ENCODE data around the gene PXDN.
"Not testable (repeated sequence)": the region's sequence is repeated elsewhere in the genome, so short reads cannot be mapped to it uniquely, and the experiment has no call there.

PXDN gene

GRCh38 chr2:1775511-1776035 is 31.3 kb upstream of the PXDN start:
- no peak for DNase-seq

GRCh38 chr2:1774929-1775328 is 30.6 kb upstream of the PXDN start:
- DNase-seq: no peak

GRCh38 chr2:1773883-1774282 is 29.6 kb upstream of the PXDN start:
- no peak for DNase-seq

DNA sequence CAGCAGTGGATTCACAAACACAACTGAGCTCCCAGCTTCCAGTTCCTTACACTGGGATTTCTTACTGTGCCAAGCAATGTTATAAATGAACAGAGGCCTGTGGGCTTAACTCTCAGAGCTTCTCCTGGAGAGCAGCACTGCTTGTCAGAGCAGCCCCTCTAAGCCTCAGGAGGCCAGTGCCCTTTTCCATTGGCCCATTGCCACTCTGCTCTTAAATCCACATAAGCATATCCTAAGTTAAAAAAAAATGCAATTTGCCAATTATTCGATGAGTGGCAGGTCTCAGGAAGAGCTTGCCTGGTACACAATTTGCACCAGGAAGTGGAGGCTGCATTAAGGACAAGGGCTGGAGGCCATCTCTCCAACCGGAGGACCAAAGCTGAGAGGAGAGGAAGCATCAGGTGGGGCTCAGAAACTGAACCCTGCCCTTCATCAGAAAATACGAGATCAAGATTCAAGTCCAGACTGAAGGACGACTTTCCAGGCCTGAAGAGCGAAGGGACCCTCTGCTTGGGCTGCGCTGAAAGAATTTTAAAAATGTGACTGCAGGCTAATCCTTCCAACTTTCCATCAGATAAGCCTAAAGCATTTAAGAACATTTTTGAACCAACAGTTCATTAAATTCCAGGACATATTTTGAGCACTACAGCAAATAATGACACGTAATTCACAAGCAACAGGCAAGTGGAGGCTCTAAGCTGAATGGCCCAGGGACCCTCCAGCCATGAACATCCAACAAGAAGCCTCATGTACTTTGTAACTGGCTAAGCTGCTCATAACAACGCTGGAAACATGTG is 28.4 kb upstream of the PXDN start:
- DNase-seq: no peak

- no peak for DNase-seq
Observed at GRCh38 chr2:1771626-1772280, 27.4 kb upstream of the PXDN start.

DNA sequence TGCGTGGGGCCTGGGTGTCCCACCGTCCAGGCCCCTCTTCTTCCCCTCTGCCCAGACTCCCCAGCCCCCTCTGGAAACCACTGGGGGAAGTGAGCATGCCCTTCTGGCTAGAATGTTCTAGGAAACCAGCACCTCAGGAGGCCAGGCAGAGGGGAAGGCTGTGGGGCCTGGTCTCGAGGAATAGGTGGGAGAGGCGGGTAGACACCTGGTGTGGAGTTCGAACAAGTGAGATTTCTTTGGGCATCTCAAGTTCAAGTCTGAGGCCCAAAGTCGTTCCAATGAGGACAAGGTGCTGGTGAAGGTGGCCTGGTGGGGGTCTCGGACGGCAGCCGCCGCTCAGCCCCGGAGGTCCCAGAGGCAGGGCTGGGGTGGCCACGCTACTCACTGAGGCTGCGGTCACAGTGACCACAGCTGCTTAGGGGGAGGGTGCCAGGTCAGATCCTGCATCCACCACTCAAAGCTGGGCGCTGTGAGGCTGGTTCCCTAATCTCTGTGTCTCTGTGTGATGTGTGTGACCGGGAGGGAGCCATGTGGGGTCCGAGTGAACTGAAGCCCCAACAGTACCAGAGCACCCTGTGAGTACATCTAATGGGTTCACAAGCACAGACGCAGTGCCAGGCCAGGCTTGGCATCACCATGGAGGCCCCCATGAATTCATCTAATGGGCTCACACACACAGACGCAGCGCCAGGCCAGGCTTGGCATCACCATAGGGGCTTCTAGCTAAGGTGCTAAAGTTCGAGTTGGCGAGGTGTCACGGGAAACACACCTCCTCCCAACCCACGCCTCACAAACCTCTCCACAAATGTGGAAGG is 26.5 kb upstream of the PXDN start:
- DNase-seq: no peak

DNA sequence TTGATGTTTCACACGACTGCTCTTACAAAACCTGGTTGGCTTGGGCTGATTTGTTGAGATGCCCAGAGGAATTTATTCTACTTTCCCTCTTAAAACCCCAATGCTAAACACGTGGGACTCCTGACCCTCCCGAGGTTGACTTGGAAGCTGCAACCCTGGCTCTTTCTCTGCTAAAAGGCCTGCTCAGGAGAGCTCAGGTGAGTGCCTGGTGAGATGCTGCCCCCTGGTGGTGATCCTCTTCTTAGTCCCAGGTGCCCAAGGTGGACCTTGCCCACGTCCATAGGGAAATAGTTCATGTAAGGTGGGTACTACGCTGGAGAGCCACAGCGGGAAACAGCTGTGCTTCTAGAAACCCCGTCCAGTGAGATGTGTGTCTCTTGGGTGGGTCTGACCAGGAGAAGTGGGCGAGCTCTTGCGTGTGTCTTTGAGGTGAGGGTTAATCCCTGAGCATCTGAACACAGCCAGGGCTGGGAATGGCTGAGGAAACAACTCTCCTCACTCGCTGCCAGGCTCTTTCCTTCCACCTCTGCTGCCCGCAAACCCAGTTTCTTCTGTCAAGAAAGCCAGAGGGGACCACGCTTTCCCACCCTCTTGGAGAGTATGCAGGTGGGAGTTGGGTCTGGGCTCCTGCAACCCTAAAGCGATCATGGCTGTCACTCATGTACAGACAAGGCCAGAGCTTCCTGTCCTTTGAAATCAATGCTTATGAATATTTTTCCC is 25.5 kb upstream of the PXDN start:
- peak; percentile 63 for DNase-seq

DNA sequence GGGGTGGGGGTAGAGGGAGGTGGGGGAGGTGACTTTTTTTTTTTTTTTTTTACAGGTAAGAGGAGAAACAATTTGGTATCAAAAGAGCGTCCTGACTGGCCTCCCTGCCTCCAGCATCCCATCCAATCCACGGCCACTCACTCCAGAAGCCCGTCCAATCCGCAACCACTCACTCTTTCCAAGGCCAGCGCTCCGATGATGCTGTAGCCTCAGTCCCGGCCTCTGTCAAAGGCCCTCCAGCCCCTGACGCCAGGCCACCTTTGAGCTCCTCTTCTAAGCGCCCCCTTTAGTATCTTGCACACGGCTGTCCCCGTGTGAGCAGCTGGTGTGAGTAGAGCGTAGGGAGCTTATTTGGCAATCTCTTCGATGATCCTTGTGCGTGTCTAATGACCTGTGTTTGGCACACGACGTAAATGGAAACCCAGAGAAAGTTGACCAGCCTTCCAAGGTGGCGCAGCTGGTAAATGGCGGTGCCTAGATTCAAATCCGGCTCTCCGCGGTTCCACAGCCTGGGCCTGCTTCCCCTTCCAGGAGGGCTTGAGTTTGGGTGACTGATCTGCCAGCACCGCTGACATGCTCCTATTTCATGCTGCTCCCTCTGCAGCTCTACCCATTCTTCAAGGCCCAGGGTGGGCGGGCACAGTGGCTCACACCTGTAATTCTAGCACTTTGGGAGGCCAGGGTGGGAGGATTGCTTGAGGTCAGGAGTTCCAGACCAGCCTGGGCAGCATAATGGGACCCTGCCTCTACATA is 23.8 kb upstream of the PXDN start:
- no peak for DNase-seq

DNA sequence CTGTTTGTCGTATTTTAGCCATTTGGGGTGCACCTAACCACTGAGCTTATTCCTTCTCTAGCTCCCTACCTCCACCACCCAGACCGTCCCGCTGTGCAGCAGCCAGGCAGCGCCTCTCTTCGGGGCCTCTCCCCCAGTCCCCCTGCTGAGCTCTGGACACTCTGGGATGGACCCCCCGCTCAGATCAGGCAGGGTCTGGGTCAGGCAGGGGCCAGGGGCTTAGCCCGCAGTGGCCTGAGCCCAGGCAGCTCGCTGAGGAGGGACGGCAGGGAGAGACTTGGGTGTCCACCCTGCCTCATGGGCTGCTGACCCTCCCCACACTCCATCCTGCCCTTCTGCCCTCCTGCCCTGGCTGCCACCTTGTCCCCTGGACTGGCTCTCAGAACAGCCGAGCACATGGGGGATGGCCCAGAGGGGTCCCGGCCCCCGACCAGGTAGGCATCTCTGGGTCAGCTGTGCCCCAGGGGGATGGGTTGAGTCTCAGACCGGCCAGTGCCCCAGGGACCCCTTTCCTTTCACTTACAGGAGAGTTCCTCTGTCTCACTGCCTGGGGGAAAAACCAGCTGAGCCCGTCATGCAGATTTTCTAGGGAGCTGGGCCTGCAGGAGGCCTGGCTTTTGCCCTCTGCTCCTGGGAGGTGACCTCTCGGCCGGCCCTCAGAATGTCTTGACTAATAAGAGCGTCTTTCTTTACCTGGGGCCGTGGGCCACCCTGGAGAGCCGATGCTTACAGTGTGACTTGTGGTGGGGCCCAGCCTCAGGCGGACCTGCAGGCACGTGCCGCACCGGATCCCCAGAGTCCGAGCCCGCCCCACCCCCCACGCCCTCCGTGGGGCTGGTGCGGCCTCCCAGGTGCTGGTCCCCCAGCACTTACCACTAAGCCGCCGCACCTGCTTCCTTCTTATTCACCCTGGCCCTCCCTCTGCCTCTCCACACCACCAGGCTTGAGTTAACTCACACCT is 22.8 kb upstream of the PXDN start:
- no peak for DNase-seq

- DNase-seq: no peak
Observed at GRCh38 chr2:1766425-1766824, 22.1 kb upstream of the PXDN start.

GRCh38 chr2:1765201-1765600 is 20.9 kb upstream of the PXDN start:
- not testable (repeated sequence) for DNase-seq

- no peak for DNase-seq
Observed at GRCh38 chr2:1759611-1759930, 15.3 kb upstream of the PXDN start.

DNA sequence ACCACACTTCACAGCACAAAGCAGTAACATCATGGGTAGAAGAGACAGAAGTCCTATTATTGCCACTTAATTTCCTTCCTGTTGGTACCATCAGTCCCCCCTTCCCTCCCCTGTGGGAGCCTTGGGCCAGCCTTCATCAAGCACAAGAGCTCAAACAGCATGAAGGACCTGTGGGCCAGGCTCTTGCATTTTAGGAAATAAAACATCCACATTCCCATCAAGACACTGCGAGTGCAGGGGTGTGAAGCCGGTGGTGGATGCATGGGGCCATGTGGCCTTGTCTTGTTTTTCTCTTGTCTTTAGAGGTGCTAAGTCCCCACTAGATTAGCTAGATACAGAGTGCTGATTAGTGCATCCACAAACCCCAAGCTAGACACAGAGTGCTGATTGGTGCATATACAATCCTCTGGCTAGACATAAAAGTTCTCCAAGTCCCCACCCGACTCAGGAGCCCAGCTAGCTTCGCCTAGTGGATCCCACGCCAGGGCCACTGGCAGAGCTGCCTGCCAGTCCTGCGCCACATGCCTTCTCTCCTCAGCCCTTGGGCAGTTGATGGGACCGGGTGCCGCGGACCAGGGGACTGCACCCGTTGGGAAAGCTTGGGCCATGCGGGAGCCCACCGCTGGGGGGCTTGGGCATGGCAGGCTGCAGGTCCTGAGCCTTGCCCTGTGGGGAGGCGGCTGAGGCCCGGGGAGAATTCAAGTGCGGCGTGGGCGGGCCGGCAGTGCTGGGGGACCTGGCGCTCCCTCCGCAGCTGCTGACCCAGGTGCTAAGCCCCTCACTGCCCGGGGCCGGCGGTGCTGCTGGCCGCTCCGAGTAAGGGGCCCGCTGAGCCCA is 14.7 kb upstream of the PXDN start:
- no peak for DNase-seq

GRCh38 chr2:1758171-1758570 is 13.9 kb upstream of the PXDN start:
- DNase-seq: no peak

DNA sequence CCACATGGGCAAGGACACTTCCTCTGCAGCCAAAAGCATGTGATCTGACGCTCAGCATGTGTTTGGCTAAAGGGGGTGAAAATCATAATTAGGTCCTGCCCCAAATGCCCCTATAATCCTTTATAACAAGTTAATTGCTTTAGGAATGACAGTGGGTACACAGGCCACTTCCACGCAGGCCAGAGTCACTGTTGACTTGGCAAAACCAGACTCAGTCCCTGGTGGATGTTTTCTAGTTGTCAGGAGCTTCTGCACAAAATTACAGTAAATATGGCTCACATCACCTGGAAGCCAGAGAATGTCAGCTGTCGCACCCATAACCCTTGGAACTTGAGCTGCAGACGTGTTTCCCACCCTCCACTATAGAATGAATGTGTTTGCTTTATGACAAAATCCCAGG is 13.3 kb upstream of the PXDN start:
- DNase-seq: no peak

GRCh38 chr2:1757146-1757545 is 12.8 kb upstream of the PXDN start:
- not testable (repeated sequence) for DNase-seq

DNA sequence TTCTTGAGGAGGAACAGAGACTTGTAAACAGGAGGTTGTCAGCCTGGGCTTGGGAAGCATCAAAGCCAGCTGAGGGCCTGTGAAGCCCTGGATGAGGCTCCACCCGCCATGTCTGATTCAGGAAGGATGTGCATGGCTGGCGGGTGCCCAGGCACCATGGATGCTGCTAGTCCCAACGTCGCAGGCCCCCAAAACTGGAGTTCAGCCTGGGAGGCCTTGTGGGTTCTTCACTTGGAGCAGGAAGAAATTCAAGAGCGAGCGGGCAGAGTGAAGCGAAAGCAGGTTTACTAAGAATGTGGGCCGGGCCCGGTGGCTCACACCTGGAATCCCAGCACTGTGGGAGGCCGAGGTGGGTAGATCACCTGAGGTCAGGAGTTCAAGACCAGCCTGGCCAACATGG is 12.1 kb upstream of the PXDN start:
- no peak for DNase-seq

- DNase-seq: no peak
Observed at GRCh38 chr2:1755436-1756191, 11.3 kb upstream of the PXDN start.

- DNase-seq: no peak
Observed at GRCh38 chr2:1754461-1755170, 10.3 kb upstream of the PXDN start.
